ENCODE data around the gene UGT1A5. TPM values are rescaled to one million over a fixed set of nuclear protein-coding genes. Genes with fewer than 3 reads are reported as not detected.

UGT1A5 gene
- total and polyA plus RNA-seq, 2 of the 8 experiments (the other 6 are each of a cell fraction or from before 2014, with no cell fraction given) = not detected

GRCh38 chr2:233793465-233794127, 80.9 kb downstream of the UGT1A5 start (continued):
- TF ChIP-seq, protein P1, sequence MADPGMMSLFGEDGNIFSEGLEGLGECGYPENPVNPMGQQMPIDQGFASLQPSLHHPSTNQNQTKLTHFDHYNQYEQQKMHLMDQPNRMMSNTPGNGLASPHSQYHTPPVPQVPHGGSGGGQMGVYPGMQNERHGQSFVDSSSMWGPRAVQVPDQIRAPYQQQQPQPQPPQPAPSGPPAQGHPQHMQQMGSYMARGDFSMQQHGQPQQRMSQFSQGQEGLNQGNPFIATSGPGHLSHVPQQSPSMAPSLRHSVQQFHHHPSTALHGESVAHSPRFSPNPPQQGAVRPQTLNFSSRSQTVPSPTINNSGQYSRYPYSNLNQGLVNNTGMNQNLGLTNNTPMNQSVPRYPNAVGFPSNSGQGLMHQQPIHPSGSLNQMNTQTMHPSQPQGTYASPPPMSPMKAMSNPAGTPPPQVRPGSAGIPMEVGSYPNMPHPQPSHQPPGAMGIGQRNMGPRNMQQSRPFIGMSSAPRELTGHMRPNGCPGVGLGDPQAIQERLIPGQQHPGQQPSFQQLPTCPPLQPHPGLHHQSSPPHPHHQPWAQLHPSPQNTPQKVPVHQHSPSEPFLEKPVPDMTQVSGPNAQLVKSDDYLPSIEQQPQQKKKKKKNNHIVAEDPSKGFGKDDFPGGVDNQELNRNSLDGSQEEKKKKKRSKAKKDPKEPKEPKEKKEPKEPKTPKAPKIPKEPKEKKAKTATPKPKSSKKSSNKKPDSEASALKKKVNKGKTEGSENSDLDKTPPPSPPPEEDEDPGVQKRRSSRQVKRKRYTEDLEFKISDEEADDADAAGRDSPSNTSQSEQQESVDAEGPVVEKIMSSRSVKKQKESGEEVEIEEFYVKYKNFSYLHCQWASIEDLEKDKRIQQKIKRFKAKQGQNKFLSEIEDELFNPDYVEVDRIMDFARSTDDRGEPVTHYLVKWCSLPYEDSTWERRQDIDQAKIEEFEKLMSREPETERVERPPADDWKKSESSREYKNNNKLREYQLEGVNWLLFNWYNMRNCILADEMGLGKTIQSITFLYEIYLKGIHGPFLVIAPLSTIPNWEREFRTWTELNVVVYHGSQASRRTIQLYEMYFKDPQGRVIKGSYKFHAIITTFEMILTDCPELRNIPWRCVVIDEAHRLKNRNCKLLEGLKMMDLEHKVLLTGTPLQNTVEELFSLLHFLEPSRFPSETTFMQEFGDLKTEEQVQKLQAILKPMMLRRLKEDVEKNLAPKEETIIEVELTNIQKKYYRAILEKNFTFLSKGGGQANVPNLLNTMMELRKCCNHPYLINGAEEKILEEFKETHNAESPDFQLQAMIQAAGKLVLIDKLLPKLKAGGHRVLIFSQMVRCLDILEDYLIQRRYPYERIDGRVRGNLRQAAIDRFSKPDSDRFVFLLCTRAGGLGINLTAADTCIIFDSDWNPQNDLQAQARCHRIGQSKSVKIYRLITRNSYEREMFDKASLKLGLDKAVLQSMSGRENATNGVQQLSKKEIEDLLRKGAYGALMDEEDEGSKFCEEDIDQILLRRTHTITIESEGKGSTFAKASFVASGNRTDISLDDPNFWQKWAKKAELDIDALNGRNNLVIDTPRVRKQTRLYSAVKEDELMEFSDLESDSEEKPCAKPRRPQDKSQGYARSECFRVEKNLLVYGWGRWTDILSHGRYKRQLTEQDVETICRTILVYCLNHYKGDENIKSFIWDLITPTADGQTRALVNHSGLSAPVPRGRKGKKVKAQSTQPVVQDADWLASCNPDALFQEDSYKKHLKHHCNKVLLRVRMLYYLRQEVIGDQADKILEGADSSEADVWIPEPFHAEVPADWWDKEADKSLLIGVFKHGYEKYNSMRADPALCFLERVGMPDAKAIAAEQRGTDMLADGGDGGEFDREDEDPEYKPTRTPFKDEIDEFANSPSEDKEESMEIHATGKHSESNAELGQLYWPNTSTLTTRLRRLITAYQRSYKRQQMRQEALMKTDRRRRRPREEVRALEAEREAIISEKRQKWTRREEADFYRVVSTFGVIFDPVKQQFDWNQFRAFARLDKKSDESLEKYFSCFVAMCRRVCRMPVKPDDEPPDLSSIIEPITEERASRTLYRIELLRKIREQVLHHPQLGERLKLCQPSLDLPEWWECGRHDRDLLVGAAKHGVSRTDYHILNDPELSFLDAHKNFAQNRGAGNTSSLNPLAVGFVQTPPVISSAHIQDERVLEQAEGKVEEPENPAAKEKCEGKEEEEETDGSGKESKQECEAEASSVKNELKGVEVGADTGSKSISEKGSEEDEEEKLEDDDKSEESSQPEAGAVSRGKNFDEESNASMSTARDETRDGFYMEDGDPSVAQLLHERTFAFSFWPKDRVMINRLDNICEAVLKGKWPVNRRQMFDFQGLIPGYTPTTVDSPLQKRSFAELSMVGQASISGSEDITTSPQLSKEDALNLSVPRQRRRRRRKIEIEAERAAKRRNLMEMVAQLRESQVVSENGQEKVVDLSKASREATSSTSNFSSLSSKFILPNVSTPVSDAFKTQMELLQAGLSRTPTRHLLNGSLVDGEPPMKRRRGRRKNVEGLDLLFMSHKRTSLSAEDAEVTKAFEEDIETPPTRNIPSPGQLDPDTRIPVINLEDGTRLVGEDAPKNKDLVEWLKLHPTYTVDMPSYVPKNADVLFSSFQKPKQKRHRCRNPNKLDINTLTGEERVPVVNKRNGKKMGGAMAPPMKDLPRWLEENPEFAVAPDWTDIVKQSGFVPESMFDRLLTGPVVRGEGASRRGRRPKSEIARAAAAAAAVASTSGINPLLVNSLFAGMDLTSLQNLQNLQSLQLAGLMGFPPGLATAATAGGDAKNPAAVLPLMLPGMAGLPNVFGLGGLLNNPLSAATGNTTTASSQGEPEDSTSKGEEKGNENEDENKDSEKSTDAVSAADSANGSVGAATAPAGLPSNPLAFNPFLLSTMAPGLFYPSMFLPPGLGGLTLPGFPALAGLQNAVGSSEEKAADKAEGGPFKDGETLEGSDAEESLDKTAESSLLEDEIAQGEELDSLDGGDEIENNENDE (IDR thresholded peaks at IDR 0.05; ENCODE audit: insufficient replicate concordance, low read length) = no peak
- no peak for TF ChIP-seq ZNF274 (IDR thresholded peaks at IDR 0.05; ENCODE audit: borderline replicate concordance, extremely low read depth, low read length)
- TF ChIP-seq RXRA (IDR thresholded peaks at IDR 0.05; ENCODE audit: insufficient read depth, low read depth, low read length) = no peak
- no peak for TF ChIP-seq NRF1 (IDR thresholded peaks at IDR 0.05; ENCODE audit: low read depth, low read length)
- no peak for TF ChIP-seq EGR1 (IDR thresholded peaks at IDR 0.05; ENCODE audit: borderline replicate concordance, low read depth, low read length)
- TF ChIP-seq POLR2A (IDR thresholded peaks at IDR 0.05; ENCODE audit: control extremely low read depth in 1 of 2, low read depth in 2 of 2, low read length in 2 of 2) = no peak

All from H1 (cell line).